SH-SY5Y (cell line): ENCODE measurements around the gene FAM13A.

Experiments
- GATA2 ChIP-seq: IDR thresholded peaks from 2 replicates; pipeline ENCODE4 v1.6.1; 2011; ENCODE audit warnings: mild to moderate bottlenecking, low read depth, low read length
- GATA3 ChIP-seq: IDR thresholded peaks from 2 replicates; pipeline ENCODE4 v1.6.1; 2011; ENCODE audit warnings: low read depth, mild to moderate bottlenecking, low read length, moderate library complexity

FAM13A gene

GRCh38 chr4:88963817-88964216 is 93.2 kb downstream of the FAM13A start:
- TF ChIP-seq GATA3 (no peak), GATA2 (no peak)

GRCh38 chr4:88962396-88962795 is 94.6 kb downstream of the FAM13A start:
- TF ChIP-seq GATA3, result no peak
- no peak for TF ChIP-seq GATA2

- no peak for TF ChIP-seq GATA3
- TF ChIP-seq GATA2, result no peak
Measured at GRCh38 chr4:88960576-88960975, 96.4 kb downstream of the FAM13A start.

GRCh38 chr4:88958080-88958479 is 98.9 kb downstream of the FAM13A start:
- TF ChIP-seq GATA2, result no peak
- TF ChIP-seq GATA3, result no peak

- TF ChIP-seq GATA3, result no peak
- no peak for TF ChIP-seq GATA2
Measured at GRCh38 chr4:88957570-88957969, 99.4 kb downstream of the FAM13A start.

- TF ChIP-seq GATA3, result no peak
Measured at GRCh38 chr4:88955580-88956380, 101.2 kb downstream of the FAM13A start.

- TF ChIP-seq GATA3 (no peak), GATA2 (no peak)
Measured at GRCh38 chr4:88953400-88953799, 103.6 kb downstream of the FAM13A start.

- TF ChIP-seq GATA3 (no peak), GATA2 (no peak)
Measured at GRCh38 chr4:88952081-88952480, 104.9 kb downstream of the FAM13A start.

- TF ChIP-seq GATA2 (no peak), GATA3 (no peak)
Measured at GRCh38 chr4:88949605-88950004, 107.4 kb downstream of the FAM13A start.

- TF ChIP-seq GATA3 (no peak), GATA2 (no peak)
Measured at GRCh38 chr4:88940506-88940905, 116.5 kb downstream of the FAM13A start.

- TF ChIP-seq GATA3, result no peak
- TF ChIP-seq GATA2, result no peak
Measured at GRCh38 chr4:88939697-88940096, 117.3 kb downstream of the FAM13A start.

- TF ChIP-seq GATA3 (no peak), GATA2 (no peak)
Measured at GRCh38 chr4:88938138-88938537, 118.8 kb downstream of the FAM13A start.

GRCh38 chr4:88937081-88937480 is 119.9 kb downstream of the FAM13A start:
- no peak for TF ChIP-seq GATA3
- TF ChIP-seq GATA2, result no peak

- TF ChIP-seq GATA2 (no peak), GATA3 (no peak)
Measured at GRCh38 chr4:88933414-88934160, 123.4 kb downstream of the FAM13A start.

- no peak for TF ChIP-seq GATA2
- TF ChIP-seq GATA3, result no peak
Measured at GRCh38 chr4:88928852-88929251, 128.1 kb downstream of the FAM13A start.
